ENCODE results near the gene WWP2.
"Not testable (repeated sequence)": the region's sequence is repeated elsewhere in the genome, so short reads cannot be mapped to it uniquely, and the experiment has no call there.

DNA sequence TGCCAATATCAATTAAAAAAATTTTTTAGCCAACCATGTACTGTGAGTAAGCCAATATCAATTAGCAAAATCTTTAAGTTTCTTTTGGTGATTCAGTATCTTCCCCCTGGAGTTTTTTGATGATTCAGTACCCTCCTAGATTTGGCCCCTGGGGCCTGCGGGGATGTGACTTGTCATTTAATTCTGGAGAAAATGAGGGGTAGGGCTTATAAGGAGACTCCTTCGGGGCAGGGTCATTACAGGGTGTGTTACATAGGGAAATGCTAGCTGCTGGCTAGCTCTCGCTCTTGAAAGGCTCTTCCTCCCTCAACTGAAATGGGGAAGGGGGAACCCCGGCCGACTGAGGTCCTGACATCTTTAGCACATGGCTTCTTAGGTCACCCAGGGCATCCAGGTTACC lies 205.6 kb downstream of the WWP2 start:
- TF ChIP-seq, protein P1, sequence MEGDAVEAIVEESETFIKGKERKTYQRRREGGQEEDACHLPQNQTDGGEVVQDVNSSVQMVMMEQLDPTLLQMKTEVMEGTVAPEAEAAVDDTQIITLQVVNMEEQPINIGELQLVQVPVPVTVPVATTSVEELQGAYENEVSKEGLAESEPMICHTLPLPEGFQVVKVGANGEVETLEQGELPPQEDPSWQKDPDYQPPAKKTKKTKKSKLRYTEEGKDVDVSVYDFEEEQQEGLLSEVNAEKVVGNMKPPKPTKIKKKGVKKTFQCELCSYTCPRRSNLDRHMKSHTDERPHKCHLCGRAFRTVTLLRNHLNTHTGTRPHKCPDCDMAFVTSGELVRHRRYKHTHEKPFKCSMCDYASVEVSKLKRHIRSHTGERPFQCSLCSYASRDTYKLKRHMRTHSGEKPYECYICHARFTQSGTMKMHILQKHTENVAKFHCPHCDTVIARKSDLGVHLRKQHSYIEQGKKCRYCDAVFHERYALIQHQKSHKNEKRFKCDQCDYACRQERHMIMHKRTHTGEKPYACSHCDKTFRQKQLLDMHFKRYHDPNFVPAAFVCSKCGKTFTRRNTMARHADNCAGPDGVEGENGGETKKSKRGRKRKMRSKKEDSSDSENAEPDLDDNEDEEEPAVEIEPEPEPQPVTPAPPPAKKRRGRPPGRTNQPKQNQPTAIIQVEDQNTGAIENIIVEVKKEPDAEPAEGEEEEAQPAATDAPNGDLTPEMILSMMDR (IDR thresholded peaks at IDR 0.05; ENCODE audit: poor library complexity), result not testable (repeated sequence)
- not testable (repeated sequence) for TF ChIP-seq EZH2phosphoT487 (IDR thresholded peaks at IDR 0.05; ENCODE audit: low read depth, severe bottlenecking, unreplicated experiment); EZH2 (IDR thresholded peaks at IDR 0.05; ENCODE audit: borderline replicate concordance)
